ENCODE data around the gene ANKRD40CL. TPM values are rescaled to one million over a fixed set of nuclear protein-coding genes. Genes with fewer than 3 reads are reported as not detected.
A peak's percentile ranks its signal among the peaks of the same experiment; 100 is the strongest.

Gene ANKRD40CL
- polyA plus RNA-seq, 1 donor: 0.30 TPM

DNA sequence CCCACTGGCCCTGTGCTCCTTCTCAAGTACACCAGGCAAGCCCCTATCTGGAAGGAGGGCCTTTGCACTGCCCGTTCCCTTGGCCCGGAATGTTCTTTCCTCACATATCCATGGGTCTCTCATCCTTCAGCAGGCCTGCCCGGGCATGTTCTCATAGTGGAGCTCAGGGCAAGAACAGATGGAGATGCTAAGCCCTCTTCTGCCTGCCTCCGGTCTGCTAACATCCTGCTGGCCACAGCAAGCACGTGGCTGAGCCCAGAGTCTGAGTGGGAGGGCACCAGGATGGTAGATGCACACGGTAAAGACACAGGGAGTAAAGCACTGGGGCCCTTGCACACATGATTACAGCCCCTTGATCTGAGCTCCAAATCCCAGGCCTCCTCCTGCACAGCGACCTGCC lies 19.8 kb upstream of the ANKRD40CL start:
- no peak for DNase-seq (ENCODE audit: low read depth)

DNA sequence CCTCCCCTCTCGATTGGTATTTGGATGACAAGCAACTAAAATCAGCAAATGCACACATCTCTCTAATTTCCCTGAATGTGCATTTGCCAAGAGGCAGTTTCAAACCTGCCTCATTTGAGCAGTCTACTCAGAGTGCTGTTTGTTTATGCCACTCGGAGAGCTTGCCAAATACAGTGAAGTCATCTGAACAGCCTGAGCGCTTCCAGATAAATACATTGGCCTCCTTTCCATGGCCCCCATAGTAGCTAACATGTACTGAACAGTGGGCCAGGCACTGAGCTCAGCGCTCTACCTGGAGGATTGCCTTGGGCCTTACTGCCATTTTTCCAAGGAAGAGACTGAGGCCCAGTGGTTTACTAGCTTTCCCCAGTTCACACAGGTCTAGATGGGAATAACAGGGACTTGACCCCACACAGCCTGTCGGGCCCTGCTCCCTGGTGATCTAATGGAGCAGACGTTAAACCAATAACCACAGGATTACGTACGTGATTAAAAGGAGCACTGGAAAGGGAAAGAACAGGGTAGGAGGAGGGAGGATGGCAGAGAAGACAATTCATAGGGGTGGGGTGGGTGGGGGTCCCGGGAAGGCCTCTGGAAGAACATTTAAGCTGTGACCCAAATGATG lies 18.7 kb upstream of the ANKRD40CL start:
- DNase-seq (ENCODE audit: low read depth): no peak

DNA sequence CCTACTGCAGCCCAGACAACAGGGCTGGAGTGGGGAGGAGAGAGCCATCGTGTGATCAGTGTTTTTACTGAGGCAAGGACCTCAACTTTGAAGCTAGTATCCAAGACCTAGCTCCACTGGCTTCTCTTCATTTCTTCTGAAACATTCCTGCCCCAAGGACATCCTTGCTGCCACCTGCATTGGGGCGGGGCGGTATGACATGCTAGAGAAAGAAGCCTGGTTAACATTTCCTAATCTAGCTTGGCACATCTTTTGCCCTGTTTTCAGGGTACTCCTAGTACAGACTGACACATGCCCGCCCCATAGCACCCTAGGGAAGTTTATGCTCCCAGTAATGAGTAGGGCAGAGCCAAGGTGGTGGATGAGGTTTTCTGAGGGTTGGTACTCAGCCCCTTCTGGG lies 17.8 kb upstream of the ANKRD40CL start:
- DNase-seq (ENCODE audit: low read depth): no peak

DNA sequence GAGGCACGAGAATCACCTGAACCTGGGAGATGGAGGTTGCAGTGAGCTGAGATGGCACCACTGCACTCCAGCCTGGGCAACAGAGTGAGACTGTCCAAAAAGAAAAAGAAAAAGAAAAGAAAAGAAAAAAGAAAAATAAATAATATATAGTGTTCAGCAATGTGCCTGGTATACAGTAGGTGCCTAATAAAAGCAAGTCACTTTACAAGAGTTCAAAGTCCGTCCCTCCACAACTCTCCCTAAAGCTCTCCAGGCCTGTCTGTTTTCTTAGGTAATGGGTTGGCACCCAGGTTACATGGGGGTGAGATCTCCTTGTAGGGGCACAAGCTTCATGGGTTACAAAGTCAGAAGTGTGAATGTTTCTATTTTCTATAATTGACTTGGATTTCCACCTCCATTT lies 16.6 kb upstream of the ANKRD40CL start:
- DNase-seq (ENCODE audit: low read depth): no peak

DNA sequence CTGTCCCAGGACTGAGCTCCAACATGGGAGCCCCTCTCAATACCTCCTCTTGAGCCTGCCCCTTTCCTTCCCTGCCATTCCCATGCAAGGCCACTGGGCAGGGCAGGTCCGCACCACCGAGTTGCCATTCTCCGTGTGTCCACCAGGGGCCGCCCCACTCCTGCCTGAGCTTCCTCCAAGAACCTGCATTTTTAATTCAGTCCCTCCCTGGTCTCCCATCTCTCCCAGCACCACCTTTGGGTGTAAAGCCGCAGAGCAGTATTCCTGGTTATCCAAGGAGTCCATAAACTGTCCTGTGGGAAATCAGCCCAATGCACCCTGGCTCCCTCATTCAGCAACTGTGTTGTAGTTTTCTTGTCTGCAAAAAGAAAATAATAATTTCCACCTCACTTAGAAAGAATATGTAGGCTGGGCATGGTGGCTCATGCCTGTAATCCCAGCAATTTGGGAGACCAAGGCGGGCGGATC lies 15.9 kb upstream of the ANKRD40CL start:
- DNase-seq (ENCODE audit: low read depth): no peak

DNA sequence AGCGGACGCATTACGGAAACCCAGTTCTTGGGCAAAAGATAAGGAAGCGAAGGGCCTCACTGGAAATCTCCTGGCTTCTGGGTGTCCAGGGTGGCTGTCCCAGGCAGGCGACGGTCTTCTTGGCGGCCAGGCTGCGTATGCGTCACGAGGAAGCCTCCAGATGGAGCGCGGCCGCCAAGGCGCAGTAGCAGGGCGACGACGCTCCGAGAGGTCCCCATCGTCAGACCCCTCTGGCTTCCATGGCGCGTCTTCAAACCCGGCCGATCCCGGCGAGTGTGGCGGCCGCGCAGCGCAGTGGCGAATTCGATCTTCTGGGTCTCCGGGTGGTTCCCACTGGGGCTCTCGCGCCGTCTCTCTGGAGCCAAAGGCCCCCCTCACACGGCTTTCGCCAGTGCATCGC lies 13.8 kb upstream of the ANKRD40CL start:
- DNase-seq (ENCODE audit: low read depth): no peak

DNA sequence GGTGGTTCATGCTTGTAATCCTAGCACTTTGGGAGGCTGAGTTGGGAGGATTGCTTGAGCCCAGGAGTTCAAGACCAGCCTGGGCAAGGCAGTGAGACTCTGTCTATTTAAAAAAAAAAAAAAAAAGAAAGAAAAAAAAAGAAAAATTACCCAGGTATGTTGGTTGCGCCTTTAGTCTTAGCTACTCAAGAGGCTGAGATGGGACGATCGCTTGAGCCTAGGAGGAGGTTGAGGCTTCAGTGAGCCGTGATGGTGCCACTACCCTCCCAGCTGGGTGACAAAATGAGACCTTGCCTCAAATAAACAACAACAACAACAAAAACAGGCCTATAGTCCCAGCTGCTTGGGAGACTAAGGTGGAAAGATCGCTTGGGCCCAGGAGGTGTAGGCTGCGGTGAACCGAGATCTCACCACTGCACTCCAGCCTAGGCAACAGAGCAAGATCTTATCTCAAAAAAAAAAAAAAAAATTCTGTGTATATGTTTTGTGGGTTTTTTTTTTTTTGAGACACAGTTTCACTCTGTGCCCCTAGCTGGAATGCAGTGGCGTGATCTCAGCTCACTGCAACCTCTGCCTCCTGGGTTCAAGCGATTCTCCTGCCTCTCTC lies 12.5 kb upstream of the ANKRD40CL start:
- DNase-seq (ENCODE audit: low read depth): no peak

DNA sequence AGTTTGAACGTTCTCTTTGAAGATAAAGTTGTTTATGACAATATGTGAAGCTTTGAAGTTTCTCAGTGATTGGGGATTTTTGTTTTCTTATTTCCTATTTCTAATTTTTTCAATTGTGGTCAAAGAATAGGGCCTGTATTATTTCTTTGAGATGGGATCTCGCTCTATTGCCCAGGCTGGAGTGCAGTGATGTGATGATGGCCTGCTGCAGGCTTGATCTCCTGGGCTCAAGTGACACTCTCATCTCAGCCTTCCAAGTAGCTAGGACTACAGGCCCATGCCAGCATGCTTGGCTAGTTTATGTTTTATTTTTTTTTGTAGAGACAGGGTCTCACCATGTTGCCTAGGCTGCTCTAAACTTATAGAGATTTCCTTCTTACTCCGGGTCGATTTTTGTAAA lies 11.7 kb upstream of the ANKRD40CL start:
- no peak for DNase-seq (ENCODE audit: low read depth)

DNA sequence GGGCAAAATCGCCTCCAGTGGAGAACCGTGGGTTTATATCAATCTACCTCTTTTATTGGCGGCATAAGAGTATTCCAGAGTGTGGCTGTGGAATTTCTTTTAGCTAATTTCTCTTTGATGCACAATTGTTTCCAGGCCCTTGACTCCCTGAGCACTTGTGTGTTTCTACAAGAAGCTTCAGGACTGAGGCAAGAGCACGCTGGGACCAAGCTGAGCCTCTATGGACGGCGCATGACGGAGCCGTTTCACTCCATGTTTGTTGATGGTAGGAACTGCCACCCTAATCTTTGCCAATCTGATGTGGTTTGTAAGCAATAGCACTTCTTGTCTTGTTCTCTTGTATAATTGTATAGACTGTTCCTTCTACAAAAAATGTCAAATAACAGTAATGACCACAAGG lies 11.2 kb upstream of the ANKRD40CL start:
- DNase-seq (ENCODE audit: low read depth): no peak

DNA sequence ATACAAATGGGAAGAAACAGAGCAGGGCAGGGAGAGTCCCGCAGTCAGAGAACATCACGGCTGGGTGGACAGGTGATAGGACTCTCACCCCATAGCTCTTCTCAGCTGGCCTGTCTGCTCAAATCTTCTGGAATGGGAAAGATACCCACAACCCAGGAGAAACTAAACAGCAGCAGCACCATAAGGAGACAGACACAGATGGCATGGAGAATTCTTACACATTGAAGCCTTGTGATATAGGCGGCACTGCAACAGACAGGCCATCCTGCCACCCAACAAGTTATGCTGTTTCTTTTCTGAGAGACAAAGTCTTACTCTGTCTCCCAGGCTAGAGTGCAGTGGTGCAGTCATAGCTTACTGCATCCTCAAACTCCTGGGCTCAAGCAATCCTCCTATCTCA lies 8.6 kb upstream of the ANKRD40CL start:
- DNase-seq (ENCODE audit: low read depth): no peak

DNA sequence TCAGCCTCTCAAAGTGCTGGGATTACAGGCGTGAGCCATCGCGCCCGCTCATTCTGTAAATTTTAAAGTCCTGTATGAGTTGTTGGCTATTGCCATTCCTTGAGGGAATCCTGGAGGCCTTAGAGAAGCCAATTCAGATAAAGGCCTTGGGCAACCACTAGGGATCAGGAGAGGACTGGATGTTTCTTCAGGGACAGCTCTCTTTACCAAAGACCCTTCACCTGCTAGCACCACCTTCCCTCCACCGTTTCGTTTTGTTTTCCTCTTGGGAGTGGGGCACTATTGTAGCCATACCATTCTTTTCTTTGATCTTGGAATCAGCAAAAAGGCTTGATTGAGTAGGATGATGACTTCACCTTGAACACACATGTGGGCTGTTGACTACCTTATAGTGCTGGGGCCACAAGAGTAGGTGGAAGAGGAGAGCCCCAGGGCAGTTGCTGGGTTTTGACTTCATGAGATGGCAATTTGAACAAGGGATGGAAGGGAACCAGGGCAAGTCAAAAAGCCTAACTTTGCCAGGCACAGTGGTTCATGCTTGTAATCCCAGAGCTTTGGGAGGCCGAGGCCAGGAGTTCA lies 7.0 kb upstream of the ANKRD40CL start:
- DNase-seq (ENCODE audit: low read depth): no peak

DNA sequence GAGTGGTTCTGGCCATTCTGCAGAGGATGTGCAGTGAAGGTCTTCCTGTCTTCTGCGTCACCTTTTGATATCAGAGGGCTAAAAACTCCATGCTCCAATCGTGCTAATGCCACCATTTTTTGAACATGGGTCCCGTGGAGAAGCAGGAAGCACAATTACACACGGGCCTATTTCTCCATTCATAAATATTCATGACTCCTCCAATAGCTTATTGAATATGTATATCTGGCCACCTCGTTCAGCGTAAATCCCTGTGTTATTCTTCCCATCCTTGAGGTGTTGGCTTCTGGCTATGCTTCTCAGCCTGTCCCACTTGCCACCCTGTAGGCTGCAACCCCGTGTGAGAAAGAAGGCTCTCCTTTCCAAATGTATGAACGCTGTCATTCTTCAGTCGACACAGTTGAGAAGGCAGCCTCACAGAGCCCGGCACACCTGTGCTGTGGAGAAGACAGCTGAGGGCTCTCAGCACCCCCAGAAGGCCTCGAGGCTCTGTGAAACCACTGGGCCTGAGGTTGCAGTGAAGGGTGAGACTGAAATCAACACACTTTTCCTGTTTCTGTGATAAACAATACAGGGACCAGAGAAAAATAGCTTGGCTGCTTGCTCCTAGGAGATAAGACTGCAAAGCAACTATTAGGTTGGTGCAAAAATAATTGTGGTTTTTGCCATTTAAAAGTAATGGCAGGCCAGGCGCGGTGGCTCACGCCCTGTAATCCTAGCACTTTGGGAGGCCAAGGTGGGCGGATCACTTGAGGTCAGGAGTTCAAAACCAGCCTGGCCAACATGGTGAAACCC lies 4.9 kb upstream of the ANKRD40CL start:
- DNase-seq (ENCODE audit: low read depth): no peak

DNA sequence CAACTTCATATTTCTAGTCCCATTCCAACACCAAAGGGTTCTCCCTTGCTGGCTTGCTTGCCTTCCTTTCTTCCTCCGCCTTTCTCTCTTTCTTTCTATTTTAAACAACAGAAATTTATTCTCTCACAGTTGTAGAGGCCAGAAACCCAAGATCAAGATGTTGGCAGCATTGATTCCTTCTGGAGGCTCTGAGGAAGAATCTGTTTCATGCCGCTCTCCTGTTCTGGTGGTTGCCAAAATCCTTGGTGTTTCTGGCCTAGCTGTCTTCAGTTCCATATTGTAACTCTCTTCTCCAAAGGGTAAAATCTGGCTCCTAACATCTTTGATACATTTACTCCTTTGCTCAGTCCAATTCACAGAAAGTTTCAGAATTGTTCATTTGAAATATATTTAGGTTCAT lies 3.0 kb upstream of the ANKRD40CL start:
- no peak for DNase-seq (ENCODE audit: low read depth)

DNA sequence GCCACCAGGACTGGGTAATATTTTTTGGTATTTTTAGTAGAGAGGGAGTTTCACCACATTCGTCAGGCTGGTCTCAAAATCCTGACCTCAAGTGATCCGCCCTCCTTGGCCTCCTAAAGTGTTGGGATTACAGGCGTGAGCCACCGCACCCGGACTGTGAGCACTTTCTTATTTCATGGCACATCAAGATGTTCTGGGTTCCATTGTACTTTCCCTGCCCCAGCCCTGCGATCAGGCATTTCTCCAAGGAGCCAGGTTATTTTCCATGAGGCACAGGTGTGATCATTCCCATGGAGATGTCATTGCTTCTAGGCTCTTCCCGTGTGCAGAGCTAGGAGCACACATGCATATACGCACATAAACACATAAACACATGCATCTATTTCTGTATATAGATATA lies 2.6 kb upstream of the ANKRD40CL start:
- DNase-seq (ENCODE audit: low read depth): no peak

DNA sequence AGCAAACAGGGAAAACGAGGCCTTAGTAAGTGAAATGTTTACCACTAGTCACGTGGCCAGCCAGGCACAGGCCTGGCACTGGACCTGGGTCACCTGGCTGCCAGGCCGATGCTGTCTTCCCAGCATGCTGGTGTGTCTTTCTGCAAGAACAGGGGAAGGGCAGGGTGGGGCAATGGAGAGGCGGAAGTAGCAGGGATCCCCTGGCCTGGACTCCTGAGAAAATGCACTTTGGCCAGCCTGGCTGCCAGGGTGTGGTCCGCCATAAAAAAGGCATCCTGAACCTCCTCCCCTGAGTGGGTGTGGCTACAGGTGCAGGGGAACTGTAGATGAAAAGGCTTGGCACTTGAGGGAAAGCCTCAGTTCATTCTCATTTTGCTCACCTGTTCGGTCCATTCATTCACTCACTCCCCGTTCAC lies 1.0 kb upstream of the ANKRD40CL start:
- no peak for DNase-seq (ENCODE audit: low read depth)

DNA sequence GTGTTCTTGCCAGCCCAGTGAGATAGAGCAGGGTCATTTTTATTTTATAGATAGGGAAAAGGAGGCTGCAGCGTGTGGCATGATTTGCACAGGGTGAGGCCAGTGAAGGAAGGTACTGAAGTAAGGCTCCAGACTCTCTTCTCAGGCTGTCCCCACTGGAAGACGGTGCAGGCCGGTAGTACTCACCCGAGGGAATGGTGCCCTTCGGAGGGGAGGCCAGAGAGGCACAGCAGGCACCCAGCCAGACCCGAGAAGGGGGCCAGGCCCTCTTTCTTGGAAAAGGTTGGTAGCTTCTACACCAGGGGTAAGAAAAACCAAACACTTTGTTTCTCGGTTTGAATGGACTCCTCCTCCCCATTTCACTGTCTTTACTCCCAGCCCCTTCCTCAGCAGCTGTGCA lies 288 bp downstream of the ANKRD40CL start:
- DNase-seq (ENCODE audit: low read depth): no peak

DNA sequence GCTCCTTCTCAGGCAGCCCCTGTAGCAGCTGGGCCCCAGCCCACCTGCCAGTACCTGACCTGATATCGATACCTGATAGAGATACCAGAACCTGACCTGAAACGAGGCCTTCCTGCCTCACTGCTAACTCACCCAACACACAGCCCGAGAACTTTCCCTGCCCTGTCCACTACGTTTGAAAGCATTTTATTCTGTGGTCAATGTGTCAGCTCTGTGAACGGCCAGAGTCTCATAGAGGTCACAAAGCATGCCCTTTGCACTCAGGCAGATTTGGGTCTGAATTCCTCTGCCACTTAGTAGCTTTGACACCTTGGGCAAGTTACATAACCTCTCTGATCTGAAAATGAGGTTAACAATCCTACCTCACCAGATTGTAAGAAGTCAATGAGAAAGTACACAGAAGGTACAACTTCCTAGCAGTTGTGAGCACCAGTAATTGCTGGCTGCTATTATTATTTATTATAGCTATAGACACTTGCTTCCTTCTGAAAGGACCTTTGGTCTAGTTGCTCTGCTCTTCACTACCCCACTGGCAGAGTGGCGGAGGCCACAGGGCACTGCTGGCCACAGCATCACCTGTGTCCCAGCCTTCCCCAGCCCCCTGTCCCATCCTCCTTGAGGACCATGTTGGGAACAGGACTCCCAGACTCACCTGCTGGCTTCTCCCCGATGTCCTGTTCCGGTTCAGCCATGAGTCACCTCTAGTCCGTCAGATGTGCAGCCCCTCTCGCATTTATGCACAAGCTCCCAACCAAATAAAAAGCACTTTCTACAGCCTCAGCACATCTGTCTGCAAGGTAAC lies 895 bp downstream of the ANKRD40CL start:
- DNase-seq (ENCODE audit: low read depth): no peak

DNA sequence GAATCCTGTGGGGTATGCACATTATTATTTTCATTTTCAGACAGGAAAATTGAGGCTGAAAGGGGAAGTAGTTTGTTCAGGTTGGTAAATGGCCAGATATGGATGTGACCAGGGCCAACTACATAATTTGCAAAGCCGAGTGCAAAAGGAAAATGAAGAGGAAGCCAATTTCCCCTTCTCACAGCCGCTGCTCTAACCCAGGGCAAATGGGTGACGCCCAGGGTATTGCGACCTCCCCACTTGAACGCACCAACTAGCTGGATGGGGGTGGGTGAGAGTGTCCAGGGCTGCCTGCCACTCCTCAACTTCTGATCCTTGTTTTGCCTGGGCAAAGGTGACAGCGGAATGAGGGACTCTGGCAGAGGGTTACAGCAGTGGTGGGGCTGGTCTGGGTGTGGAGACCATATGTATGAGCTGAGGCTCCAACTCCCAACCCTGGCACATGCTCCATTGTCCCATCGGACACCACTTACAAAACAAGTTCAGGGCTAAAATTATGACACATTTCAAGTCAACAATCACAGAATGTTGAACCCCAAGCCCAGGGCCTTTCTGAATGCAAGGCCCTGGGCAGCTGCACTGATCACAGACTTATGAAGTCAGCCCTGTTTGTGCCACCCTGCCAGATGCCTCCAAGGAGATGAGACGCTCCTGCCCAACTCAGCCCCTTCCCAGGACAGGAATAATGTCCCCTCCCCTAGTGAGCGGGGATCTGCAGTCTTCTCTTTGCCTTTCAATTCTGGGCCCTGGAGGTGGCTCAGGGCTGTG lies 1.7 kb downstream of the ANKRD40CL start:
- peak; percentile 22 for DNase-seq (ENCODE audit: low read depth)

DNA sequence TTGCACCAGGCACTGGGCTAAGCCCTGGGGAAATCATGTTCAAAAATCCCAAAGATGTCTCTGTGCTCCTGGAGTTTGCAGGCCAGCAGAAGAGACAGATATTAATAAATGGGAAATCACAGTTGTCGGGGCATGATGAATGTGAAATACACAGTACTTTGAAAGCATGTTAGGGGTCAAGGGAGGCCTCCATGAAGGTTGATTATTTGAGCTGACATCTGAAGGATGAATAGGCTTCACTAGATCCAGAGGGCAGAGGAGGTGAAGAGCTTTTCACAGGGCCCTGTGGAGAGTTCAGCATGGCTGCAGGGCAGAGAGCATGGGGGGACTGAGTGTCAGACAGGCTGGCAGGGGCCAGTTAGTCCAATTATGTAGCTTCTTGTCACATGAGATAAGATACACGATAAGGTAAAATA lies 2.6 kb downstream of the ANKRD40CL start:
- no peak for DNase-seq (ENCODE audit: low read depth)

DNA sequence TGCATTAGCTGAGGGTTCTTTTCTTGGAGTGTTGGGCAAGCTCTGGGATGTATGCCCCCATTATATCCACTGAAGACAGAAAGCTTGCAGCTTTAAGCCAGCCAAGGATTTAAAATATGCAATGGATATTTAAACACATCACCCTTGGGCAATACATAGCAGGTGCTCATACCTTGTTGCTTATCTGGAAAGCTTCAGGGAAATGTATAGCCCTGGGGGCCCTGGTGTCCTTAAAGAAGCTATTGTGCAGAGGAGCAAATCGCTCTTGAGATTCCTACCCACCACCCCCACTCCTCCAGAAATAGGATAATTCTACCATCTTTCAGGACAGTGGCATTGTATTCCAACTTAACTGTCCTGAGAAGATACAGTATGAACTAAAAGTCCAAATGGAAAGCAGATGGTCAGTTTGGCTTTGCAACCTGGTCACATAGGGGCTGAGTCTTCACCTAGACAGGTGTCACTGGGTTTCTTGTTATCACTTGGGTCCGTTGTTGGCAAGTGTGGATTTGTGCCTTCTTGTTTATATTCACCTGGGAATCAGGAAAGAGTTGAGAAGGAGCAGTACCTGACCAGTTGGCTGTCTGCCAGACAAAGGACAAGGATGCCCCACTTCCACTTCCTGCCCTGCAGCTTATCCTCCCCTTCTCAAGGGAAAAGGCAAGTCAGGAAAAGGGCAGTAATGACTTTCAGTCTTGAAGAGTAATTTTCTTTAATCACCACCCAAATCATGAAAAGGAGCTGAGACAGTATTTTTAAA lies 3.4 kb downstream of the ANKRD40CL start:
- DNase-seq (ENCODE audit: low read depth): no peak

Data from forelimb muscle (tissue), 1 donor.